GM18867 (cell line): Measurements from ENCODE around the gene DNAJC7.
"Not testable (repeated sequence)": the region's sequence is repeated elsewhere in the genome, so short reads cannot be mapped to it uniquely, and the experiment has no call there.

Source experiments
- ATAC-seq: cut with Tn5 transposase; IDR thresholded peaks from one replicate; pipeline ENCODE4 v1.9.1; 2021; ENCODE audit warnings: mild to moderate bottlenecking, moderate library complexity; ENCODE audit not compliant: unreplicated experiment

The DNAJC7 gene

DNA sequence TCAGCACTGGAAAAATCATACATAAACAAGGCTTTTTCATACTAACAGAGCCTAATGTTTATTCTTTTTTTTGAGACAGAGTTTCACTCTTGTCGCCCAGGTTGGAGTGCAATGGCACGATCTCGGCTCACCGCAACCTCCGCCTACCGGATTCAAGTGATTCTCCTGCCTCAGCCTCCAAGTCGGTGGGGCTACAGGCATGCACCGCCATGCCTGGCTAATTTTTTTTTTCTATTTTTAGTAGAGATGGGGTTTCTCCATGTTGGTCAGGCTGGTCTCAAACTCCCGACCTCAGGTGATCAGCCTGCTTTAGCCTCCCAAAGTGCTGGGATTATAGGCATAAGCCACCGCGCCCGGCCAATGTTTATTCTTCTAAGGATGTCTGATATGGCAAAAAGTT lies 3.5 kb downstream of the DNAJC7 start:
- not testable (repeated sequence) for ATAC-seq

DNA sequence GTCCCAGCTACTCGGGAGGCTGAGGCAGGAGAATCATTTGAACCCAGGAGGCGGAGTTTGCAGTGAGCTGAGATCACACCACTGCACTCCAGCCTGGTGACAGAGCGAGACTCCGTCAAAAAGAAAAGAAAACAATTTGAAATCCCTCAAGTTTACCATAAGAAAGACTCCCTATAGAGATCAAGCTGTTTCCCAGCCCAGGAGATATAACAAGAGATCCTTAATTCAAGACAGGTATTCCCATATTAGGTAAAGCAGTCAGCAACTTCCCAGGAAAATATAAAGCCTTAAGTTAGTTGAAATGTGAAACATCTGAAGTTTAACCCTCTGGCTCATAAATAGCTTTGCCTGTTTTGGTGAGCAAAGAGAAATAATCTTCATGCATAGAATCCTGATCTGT lies 4.9 kb downstream of the DNAJC7 start:
- not testable (repeated sequence) for ATAC-seq

DNA sequence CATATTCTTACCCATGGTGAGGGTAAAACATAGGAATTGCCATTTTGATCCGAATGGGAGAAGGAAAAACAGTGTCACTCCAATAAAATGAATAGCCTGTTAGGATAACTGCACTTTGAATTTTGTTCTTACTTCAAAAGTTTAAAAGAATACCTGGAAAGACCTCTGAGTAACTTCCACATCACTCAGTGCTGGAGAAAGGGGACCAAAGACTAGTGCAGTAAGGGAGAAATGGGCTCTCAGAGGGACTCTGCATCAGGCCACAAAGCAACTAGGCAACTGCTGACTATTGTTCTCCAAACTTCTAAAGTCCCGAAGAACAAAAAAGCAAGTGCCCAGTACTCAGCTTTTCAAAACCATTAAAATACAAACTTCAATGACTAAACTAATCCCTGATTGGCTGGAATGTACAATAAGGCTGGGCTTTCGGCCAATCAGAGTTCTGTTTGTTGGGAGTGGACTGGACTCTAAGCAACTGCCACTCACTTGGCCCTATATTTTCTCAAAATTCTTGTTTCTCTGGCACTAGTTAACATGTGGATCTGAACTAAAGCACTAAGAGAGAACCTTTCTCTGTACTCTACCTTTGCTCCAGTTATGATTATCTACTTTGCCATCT lies 6.2 kb downstream of the DNAJC7 start:
- no peak for ATAC-seq

DNA sequence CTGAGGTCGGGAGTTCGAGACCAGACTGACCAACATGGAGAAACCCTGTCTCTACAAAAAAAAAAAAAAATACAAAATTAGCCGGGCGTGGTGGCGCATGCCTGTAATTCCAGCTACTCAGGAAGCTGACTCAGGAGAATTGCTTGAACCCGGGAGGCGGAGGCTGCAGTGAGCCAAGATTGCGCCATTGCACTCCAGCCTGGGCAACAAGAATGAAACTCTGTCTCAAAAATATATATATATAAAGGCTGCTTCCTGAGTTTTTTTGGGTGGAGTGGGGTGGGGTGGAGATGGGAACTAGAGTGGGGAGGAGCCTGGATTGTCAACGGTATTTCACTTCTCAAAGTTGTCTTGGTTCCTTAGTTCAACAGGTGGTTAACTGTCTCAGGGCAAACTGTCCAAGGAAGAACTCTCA lies 7.0 kb downstream of the DNAJC7 start:
- not testable (repeated sequence) for ATAC-seq

DNA sequence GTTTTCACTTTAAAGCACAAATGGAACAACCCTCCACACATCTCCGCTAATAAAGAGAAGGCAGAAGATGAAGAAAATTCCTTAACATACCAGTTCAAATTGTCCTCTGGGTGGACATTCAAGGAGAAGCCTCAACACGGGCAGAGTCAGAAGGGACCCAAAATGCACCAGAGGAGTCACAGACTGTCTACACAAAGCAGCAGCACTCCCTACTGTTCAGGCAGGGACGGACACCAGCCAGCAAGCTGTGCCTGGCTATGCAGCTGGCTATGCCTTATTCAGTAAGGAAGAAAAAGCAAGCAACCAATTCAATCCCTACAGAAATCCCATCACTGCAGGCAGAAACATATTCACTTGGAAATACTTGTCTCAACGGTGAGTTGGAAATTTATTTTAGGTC lies 8.1 kb downstream of the DNAJC7 start:
- no peak for ATAC-seq

DNA sequence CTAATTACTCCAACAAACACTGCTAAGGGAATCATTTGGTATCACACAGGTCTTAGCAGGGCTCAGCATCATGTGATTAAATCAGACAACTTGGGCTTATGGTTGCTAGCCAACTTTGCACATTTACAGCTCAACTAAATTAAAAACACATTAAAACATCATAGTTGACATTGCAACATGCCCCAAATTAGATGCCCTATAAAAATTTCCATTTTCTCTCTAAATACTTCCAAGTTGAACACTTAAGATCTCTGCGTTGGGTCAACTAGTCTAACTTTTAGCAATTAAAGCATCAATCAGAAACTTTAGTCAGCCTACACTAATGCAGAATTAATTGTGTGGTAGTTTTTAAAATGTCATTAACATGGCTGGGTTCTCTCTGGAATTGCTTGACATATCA lies 12.1 kb downstream of the DNAJC7 start:
- no peak for ATAC-seq

DNA sequence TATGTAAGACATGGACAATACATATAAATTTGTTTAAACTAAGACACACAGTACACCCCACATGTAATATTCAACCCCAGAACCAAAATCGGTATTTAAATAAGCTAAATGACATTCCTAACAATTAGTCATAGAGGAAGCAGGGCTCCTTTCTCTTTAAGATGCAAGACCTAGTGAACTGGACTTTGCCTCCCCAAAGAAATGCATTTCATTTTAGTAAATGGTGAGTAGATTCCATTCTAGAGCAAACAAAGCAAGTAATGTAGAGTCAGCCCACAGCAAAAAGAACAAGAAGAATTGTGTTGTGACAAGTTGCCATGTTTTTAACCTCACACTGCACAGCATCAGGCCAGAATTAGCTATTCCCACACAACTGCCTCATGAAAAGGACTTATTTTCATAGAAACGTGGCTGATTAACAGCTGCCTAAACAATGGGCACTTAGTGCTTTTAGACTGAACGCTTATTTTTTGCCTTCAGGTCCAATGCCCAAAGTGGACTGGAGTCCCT lies 14.4 kb downstream of the DNAJC7 start:
- ATAC-seq, result no peak

DNA sequence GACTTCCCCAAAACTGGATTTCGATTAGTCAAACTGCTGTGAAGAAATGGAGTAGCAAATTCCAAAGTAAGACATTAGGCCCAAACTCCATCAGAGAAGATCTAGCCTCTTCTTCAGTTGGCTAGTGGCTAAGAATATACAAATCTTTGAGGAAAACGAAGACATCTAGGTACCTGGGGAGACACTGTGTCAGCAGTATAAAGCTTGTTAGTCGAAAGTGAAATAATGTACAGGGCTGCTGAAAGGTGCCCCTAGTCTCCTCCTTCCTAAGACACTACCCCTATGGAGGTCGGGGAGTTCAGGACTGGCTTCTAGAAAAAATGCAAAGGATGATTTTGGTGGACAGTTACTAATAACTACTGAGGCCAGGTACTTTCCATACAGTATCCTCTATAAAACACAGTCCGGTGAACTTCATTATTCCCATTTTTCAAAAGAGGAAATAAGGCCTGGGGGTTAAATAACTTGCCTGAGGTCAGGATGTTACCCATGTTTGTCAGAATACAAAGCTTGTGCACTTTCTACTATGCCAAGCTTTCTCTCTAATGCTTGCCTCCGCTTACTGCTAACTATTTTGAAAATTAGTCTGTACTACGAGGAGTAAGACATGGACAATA lies 15.0 kb downstream of the DNAJC7 start:
- ATAC-seq, result no peak

DNA sequence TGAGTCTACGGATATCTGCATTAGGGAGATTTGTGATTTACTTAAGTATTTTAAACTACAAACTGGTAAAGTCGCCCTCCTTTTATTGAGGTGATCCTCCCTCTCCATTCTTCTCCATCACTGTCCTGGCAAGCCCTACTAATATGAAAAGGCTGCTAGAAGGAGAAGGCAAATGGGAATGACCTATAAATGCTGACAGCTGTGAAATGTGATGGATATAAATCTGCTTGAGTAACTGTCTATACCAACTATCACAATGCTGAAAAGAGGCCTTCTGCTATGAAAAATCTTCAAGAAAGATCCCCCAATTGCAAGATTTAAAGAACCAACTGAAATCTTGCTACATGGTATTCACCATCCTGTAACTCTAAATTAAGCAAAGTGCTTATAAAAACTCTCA lies 15.5 kb downstream of the DNAJC7 start:
- ATAC-seq, result no peak

DNA sequence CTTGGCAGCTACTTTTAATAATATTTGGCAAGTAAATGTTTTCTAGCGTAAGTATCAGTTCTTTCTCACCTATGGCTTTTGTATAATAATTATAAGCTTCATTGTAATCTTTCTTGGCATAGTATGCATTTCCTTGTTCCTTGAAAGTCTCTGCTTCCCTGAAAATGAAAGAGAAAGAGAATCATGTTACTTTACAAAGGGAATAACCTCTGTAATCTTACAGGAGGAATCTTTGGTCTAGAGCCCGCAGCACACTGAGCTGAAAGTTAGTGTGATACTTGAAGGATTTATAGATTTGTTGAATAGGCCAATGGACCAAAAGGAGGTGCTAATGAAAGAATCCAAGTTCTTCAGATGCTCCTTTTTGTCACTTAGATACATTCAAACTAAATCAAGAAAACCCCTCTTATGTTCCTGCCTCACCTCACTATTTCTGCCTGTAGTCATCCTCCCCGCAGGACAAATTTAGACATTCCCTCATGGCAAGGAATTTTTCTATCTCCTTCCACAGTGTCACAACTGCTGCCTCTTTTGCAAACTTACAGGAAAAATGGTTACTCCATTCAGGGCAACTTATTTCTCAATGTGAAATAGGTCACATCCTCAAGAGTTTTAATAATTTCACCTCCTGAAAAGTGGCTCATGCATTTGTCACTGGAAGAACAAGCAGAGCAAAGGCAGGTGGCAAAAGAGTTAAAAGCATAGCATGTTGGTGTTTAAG lies 16.7 kb downstream of the DNAJC7 start:
- ATAC-seq, result no peak

DNA sequence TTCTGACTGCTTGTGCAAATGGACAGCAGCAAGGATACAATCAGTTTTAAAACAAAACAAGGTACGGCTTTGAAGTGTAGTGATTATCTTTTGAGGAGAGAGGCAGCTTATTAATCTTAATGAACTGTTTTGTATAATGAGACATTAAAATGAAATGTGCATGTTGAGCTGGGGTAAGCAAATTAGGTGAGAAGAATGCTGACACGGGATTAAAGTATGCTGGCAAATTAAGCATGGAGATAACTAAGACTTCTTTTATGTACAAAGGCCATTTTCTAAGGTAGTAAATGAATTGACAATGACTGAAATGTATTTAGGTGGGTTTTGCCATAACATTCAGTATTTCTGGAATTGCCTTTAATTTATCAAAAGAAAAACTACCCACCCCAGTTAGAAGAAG lies 18.7 kb downstream of the DNAJC7 start:
- no peak for ATAC-seq

DNA sequence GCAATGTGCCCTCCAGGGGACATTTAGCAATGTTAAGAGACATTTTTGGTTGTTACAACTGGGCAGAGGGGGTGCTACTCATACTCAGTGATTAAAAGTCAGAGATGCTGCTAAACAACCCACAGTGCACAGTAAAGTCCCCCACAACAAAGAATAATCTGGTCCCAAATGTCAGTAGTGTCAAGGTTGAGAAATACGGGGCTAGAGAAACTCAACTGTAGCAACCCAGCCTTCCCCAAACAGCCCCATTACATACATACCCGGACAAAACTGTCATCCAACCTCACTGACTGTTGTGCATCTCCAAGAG lies 20.4 kb downstream of the DNAJC7 start:
- no peak for ATAC-seq

DNA sequence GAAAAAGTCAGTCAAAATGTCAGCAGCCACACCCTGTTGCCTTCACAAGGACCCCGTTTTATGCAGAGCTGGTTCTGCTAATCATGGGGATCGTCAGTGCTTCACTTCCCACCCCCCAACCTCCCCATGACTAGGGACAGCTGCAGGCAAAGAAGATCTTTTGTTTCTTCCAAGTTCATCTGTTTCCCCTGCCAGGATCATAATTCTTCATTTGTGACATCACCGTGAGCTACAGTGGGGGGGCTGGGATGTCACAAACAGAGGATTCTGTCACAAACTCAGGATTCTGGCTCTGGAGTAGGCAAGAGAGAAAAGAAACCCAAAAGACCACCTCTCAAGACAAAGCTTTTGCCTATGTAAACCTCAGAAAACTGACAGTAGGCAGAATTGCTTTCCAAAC lies 24.7 kb downstream of the DNAJC7 start:
- ATAC-seq, result no peak

DNA sequence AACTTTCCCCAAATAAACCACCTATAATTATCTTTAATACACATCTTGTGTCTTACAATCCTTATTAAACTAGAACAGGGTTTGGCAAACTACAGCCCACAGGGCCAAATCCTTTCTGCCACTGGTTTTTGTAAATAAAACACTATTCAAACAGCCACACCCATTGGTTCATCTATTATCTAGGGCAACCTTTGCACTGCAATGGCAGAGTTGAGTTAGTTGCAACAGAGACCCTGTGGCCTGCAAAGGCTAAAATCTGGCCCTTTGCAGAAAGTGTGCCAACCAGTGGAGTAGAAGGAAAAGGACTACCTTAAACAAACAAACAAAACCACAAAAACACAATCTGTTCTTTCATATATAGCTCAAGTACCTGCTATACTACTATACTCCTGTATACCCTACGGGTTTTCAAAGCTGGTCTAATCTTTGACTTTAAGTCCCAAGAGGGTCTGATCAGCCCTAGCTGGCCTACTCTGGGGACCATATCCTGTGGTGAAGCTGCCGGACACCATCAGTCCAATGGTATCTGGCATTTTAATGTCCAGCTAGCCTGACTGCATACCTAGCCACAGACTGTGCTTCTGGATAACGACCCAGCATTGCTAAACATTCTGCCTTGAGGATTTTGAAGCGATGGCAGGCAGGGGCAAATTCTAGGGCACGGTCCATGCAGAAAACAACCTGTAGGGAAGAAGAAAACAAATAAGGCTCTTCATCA lies 27.4 kb downstream of the DNAJC7 start:
- no peak for ATAC-seq

DNA sequence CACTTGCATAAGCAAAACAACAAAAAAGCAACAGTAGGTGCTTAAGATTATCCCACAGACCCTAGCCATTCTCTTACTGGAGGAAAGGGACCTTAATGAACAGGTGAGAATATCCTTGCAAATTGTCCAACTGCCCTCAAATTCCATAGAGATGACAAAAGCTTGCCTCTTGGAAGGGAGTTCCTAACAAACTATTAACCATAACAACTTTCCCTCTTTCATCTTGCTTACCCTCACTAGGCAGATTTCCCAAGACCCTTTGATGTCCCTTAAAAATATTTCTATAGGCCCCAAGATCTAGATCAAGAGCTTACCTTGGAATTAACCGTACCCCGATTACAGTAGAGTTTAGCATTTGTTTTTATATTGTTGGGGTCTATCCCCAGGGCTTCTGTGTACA lies 28.8 kb downstream of the DNAJC7 start:
- no peak for ATAC-seq

DNA sequence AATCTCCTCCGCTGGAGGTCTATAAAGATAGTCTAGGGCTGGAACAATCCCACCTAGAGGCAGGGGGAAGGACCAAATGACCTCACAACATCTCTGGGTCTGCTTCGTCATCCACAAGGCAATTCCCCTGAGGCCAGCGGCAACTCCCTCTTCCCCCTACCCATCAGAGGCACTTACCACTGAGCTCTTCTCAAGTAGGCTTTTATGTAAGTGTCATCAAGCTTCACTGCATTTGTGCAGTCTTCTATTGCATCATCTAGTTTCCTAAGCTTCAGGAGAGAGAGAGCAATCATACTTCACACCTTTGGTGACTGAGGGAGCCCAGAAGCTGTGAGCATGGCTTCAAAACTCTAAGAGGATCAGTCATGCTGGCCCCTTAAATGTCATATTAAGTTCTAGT lies 29.6 kb downstream of the DNAJC7 start:
- no peak for ATAC-seq

DNA sequence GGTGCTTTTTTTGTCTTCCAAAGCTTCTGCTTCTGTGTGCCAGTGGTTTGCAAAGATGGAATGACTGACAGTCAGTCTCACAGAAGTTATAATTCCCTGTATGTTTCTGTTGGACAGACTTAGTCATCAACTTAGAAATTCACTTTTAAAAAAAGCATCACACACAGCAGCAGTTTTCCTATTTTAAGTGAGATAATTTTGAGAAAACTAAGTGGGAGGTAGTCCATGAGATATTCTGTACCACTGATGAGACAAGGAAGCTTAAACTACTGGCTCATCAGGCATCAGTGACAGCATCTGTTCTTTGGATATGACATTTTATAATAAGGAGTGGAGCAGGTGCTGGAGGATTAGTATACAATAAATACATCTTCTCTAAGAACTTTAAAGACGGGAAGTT lies 30.6 kb downstream of the DNAJC7 start:
- ATAC-seq, result no peak

DNA sequence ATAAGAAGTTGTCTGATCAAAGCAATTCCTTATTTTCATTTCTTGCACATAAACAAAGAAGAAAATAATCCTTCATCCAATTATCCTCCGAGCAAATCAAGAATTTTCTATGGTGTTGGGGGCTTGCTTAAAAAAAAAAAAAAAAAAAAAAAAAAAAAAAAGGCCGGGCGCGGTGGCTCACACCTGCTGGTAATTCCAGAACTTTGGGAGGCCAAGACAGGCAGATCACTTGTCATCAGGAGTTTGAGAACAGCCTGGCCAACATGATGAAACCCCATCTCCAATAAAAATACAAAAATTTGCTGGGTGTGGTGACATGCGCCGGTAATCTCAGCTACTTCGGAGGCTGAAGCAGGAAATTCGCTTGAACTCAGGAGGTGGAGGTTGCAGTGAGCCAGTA lies 31.3 kb downstream of the DNAJC7 start:
- no peak for ATAC-seq

DNA sequence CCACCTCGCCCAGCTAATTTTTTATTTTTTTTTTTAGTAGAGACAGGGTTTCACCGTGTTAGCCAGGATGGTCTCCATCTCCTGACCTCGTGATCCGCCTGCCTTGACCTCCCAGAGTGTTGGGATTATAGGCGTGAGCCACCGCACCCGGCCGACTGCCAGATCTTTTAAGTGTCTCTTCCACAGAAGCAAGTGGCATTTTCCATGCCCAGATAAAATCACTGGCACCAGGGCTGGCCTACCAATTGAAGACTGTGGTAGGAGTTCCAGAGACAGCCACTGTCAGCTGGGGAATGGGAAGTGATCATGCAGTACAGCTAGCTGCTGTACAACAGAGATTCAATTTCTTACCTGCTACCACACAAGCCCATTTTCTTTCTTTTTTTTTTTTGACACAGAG lies 32.8 kb downstream of the DNAJC7 start:
- no peak for ATAC-seq

DNA sequence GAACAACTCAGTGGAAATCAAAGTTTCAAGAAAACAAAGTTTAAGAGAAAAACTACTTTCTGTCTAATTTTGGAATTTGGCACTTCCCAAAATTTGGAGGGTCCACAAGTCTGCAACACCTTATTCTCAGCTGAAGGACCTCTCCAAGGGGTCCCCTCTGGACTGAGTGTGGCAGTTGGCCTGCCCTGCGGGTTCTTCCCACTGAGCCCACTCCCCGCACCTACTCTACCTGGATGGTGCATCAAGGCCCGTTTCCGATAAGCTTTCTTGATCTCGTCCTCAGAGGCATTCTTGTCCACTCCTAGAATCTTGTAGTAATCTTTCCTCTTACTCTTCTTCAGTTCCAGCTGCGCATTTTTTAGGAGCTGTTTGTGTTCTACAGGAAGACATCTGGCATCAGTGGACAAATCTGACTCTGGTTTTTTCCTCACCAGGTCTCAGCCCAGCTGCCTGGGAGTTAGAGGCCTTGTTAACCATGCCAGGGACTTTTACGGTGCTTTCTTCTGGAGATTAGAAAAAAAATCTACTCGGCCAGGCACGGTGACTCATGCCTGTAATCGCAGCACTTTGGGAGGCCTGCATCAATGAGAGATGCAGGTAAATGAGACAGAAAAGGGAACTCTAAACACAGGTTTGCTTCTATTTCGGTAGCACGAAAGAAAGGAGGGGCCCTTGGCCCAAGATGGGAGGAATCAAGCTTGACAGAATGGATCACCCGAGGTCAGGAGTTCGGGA lies 35.0 kb downstream of the DNAJC7 start:
- ATAC-seq, result no peak

DNA sequence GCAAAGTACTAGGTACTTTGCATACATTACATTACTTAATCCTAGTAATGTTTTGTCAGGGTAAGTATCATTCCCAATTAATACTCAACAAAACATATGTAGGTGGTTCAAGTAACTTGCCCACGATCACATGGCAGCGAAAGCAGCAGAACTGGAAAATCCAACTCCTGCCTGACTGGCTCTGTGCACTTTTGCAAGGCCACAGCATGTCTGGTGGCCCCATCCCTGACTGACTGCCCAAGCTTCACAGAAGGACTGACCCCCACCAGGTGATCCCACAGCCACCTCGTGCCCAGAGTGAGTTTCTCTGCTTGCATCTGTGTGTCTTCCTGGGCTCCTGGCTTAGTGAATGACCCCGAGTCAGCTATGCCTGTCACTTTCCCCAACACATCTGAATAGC lies 39.2 kb downstream of the DNAJC7 start:
- ATAC-seq, result no peak
